GM21786 (cell line): ENCODE measurements around the gene DOCK3.
"Not testable (repeated sequence)": the region's sequence is repeated elsewhere in the genome, so short reads cannot be mapped to it uniquely, and the experiment has no call there.

Experiments used
- ATAC-seq: cut with Tn5 transposase; IDR thresholded peaks from one replicate; pipeline ENCODE4 v1.9.1; 2021; ENCODE audit not compliant: unreplicated experiment

The DOCK3 gene

GRCh38 chr3:50978586-50978985 lies 303.9 kb downstream of the DOCK3 start:
- ATAC-seq = not testable (repeated sequence)

GRCh38 chr3:50978991-50979667 lies 304.4 kb downstream of the DOCK3 start:
- ATAC-seq = no peak

GRCh38 chr3:50982540-50983325 lies 308.0 kb downstream of the DOCK3 start:
- ATAC-seq = no peak

GRCh38 chr3:50983887-50984286 lies 309.2 kb downstream of the DOCK3 start:
- no peak for ATAC-seq

GRCh38 chr3:50985893-50986292 lies 311.2 kb downstream of the DOCK3 start:
- no peak for ATAC-seq

GRCh38 chr3:50986726-50987125 lies 312.0 kb downstream of the DOCK3 start:
- ATAC-seq = no peak

- no peak for ATAC-seq
Observed at GRCh38 chr3:50994537-50994936, 319.8 kb downstream of the DOCK3 start.

- ATAC-seq = no peak
Observed at GRCh38 chr3:50995085-50995824, 320.5 kb downstream of the DOCK3 start.

- ATAC-seq = no peak
Observed at GRCh38 chr3:51002495-51002894, 327.8 kb downstream of the DOCK3 start.

GRCh38 chr3:51004235-51004634 lies 329.5 kb downstream of the DOCK3 start:
- no peak for ATAC-seq

GRCh38 chr3:51024121-51024520 lies 349.4 kb downstream of the DOCK3 start:
- ATAC-seq = no peak

- peak; percentile 53 for ATAC-seq
Observed at GRCh38 chr3:51024765-51025632, 350.3 kb downstream of the DOCK3 start.

- no peak for ATAC-seq
Observed at GRCh38 chr3:51031666-51032065, 356.9 kb downstream of the DOCK3 start.

GRCh38 chr3:51035630-51036029 lies 360.9 kb downstream of the DOCK3 start:
- ATAC-seq = no peak

- no peak for ATAC-seq
Observed at GRCh38 chr3:51044982-51045381, 370.3 kb downstream of the DOCK3 start.

- ATAC-seq = no peak
Observed at GRCh38 chr3:51052562-51052961, 377.8 kb downstream of the DOCK3 start.

GRCh38 chr3:51057121-51057520 lies 382.4 kb downstream of the DOCK3 start:
- ATAC-seq = no peak

- ATAC-seq = no peak
Observed at GRCh38 chr3:51063053-51063452, 388.3 kb downstream of the DOCK3 start.

- ATAC-seq = no peak
Observed at GRCh38 chr3:51075221-51075775, 400.6 kb downstream of the DOCK3 start.

GRCh38 chr3:51082363-51082762 lies 407.6 kb downstream of the DOCK3 start:
- no peak for ATAC-seq

GRCh38 chr3:51083490-51083889 lies 408.8 kb downstream of the DOCK3 start:
- no peak for ATAC-seq
